WTC11 (cell line): ENCODE measurements around the gene EGF. TPM values are rescaled to one million over a fixed set of nuclear protein-coding genes. Genes with fewer than 3 reads are reported as not detected.

Experiments
- ATAC-seq: fragments of 200-7000 bp; cut with Tn5 transposase; 2 replicates; pipeline ENCODE4 v1.10.0; 2021; ENCODE audit warnings: mild to moderate bottlenecking, moderate library complexity
- CTCF ChIA-PET: fragments of 300-600 bp; sonication (Branson Sonifier 250); formaldehyde crosslinking; loops from one replicate; lab custom pipeline; 2021; ENCODE audit warnings: antibody characterized with exemption; lab: Charles Lee
- POLR2A ChIA-PET: fragments of 350-600 bp; sonication (Branson Sonifier 250); formaldehyde crosslinking; loops from one replicate; lab custom pipeline; 2021; ENCODE audit warnings: antibody characterized with exemption; lab: Charles Lee
- DNase-seq: peaks from one replicate; pipeline ENCODE4 v3.0.0; 2021; ENCODE audit warnings: low spot score
- H3K27ac Mint-ChIP-seq: 2 replicates; pipeline ENCODE4 v1.8.0; 2021; ENCODE audit warnings: mixed read lengths
- H3K27me3 Mint-ChIP-seq: 2 replicates; pipeline ENCODE4 v1.8.0; 2021; ENCODE audit warnings: low read depth, mild to moderate bottlenecking, moderate library complexity, mixed read lengths
- H3K36me3 Mint-ChIP-seq: 2 replicates; pipeline ENCODE4 v1.8.0; 2021; ENCODE audit warnings: mixed read lengths
- H3K4me1 Mint-ChIP-seq: 2 replicates; pipeline ENCODE4 v1.8.0; 2022; ENCODE audit warnings: mixed read lengths
- H3K4me3 Mint-ChIP-seq: 2 replicates; pipeline ENCODE4 v1.8.0; 2021; ENCODE audit warnings: mild to moderate bottlenecking, moderate library complexity, mixed read lengths
- H3K9me3 Mint-ChIP-seq: 2 replicates; pipeline ENCODE4 v1.8.0; 2021; ENCODE audit warnings: mixed read lengths
- ATF6 ChIP-seq: sonication (generic); formaldehyde crosslinking; IDR thresholded peaks from 2 replicates; pipeline ENCODE4 v1.8.1; 2023; ENCODE audit warnings: mild to moderate bottlenecking, missing genetic modification reagents
- E2F1 ChIP-seq: sonication (generic); formaldehyde crosslinking; IDR thresholded peaks from 2 replicates; pipeline ENCODE4 v1.8.0; 2022; ENCODE audit warnings: mild to moderate bottlenecking, missing genetic modification reagents
- E2F4 ChIP-seq: sonication (generic); formaldehyde crosslinking; IDR thresholded peaks from 2 replicates; pipeline ENCODE4 v1.8.1; 2022; ENCODE audit warnings: low read depth, mild to moderate bottlenecking, moderate library complexity, missing genetic modification reagents, borderline replicate concordance
- ESRRA ChIP-seq: sonication (generic); formaldehyde crosslinking; IDR thresholded peaks from 2 replicates; pipeline ENCODE4 v1.8.1; 2022; ENCODE audit warnings: mild to moderate bottlenecking, missing genetic modification reagents, borderline replicate concordance
- HMGA2 ChIP-seq: fragments of 250-450 bp; sonication (Bioruptor Pico); IDR thresholded peaks from 2 replicates; pipeline ENCODE4 v1.4.0; 2021; ENCODE audit warnings: mild to moderate bottlenecking, moderate library complexity
- JUN ChIP-seq: sonication (generic); formaldehyde crosslinking; IDR thresholded peaks from 2 replicates; pipeline ENCODE4 v1.8.0; 2023; ENCODE audit warnings: mild to moderate bottlenecking, missing genetic modification reagents
- MAX ChIP-seq: sonication (generic); formaldehyde crosslinking; IDR thresholded peaks from 2 replicates; pipeline ENCODE4 v1.8.0; 2022; ENCODE audit warnings: mild to moderate bottlenecking, missing genetic modification reagents
- SMAD3 ChIP-seq: sonication (generic); formaldehyde crosslinking; IDR thresholded peaks from 2 replicates; pipeline ENCODE4 v1.8.0; 2022; ENCODE audit warnings: missing genetic modification reagents, mild to moderate bottlenecking, borderline replicate concordance
- SMAD4 ChIP-seq: sonication (generic); formaldehyde crosslinking; IDR thresholded peaks from 2 replicates; pipeline ENCODE4 v1.8.0; 2022; ENCODE audit warnings: mild to moderate bottlenecking, missing genetic modification reagents
- ZNF396 ChIP-seq: fragments of 250-450 bp; sonication (Bioruptor Pico); IDR thresholded peaks from 2 replicates; pipeline ENCODE4 v1.8.0; 2021; ENCODE audit warnings: mild to moderate bottlenecking, moderate library complexity, borderline replicate concordance
- total RNA-seq: library from RNA; stranded (reverse); gene quantifications from 3 replicates; pipeline ENCODE4 v1.2.3, GENCODE V29; 2021
- TF ChIP-seq, protein P1 (sequence below): sonication (generic); formaldehyde crosslinking; IDR thresholded peaks from 2 replicates; pipeline ENCODE4 v1.8.0; 2022; ENCODE audit warnings: mild to moderate bottlenecking, missing genetic modification reagents
- TF ChIP-seq, protein P2 (sequence below): sonication (generic); formaldehyde crosslinking; IDR thresholded peaks from 2 replicates; pipeline ENCODE4 v1.8.0; 2023; ENCODE audit warnings: mild to moderate bottlenecking, missing genetic modification reagents
- TF ChIP-seq, protein P3 (sequence below): sonication (generic); formaldehyde crosslinking; IDR thresholded peaks from 2 replicates; pipeline ENCODE4 v1.8.1; 2022; ENCODE audit warnings: mild to moderate bottlenecking, missing genetic modification reagents, moderate library complexity, borderline replicate concordance

EGF gene
- total RNA-seq, 1 experiment from 2014 or later: 2.5 TPM

GRCh38 chr4:109989618-109990017 lies 76.9 kb downstream of the EGF start:
- no peaks in the 10 kb centered on the region for H3K27me3 Mint-ChIP-seq

More at GRCh38 chr4:109989618-109990017, 76.9 kb downstream of the EGF start:
- POLR2A ChIA-PET: no interaction called here
- H3K9me3 Mint-ChIP-seq: no peaks in the 10 kb centered on the region
- H3K27ac Mint-ChIP-seq: no peak overlapping the region
- TF ChIP-seq, protein P1, sequence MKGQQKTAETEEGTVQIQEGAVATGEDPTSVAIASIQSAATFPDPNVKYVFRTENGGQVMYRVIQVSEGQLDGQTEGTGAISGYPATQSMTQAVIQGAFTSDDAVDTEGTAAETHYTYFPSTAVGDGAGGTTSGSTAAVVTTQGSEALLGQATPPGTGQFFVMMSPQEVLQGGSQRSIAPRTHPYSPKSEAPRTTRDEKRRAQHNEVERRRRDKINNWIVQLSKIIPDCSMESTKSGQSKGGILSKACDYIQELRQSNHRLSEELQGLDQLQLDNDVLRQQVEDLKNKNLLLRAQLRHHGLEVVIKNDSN: no peak
- TF ChIP-seq ZNF396: no peak
- TF ChIP-seq HMGA2: no peak
- TF ChIP-seq ESRRA (CRISPR knock-in tag): no peak
- no peak for TF ChIP-seq SMAD3 (CRISPR knock-in tag)
- TF ChIP-seq, protein P2, sequence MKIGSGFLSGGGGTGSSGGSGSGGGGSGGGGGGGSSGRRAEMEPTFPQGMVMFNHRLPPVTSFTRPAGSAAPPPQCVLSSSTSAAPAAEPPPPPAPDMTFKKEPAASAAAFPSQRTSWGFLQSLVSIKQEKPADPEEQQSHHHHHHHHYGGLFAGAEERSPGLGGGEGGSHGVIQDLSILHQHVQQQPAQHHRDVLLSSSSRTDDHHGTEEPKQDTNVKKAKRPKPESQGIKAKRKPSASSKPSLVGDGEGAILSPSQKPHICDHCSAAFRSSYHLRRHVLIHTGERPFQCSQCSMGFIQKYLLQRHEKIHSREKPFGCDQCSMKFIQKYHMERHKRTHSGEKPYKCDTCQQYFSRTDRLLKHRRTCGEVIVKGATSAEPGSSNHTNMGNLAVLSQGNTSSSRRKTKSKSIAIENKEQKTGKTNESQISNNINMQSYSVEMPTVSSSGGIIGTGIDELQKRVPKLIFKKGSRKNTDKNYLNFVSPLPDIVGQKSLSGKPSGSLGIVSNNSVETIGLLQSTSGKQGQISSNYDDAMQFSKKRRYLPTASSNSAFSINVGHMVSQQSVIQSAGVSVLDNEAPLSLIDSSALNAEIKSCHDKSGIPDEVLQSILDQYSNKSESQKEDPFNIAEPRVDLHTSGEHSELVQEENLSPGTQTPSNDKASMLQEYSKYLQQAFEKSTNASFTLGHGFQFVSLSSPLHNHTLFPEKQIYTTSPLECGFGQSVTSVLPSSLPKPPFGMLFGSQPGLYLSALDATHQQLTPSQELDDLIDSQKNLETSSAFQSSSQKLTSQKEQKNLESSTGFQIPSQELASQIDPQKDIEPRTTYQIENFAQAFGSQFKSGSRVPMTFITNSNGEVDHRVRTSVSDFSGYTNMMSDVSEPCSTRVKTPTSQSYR: no peak
- TF ChIP-seq MAX: no peak
- no peak for TF ChIP-seq JUN (CRISPR knock-in tag)
- TF ChIP-seq ATF6 (CRISPR knock-in tag): no peak
- no peak for TF ChIP-seq E2F4 (CRISPR knock-in tag)
- TF ChIP-seq SMAD4: no peak
- TF ChIP-seq E2F1 (CRISPR knock-in tag): no peak
- TF ChIP-seq, protein P3, sequence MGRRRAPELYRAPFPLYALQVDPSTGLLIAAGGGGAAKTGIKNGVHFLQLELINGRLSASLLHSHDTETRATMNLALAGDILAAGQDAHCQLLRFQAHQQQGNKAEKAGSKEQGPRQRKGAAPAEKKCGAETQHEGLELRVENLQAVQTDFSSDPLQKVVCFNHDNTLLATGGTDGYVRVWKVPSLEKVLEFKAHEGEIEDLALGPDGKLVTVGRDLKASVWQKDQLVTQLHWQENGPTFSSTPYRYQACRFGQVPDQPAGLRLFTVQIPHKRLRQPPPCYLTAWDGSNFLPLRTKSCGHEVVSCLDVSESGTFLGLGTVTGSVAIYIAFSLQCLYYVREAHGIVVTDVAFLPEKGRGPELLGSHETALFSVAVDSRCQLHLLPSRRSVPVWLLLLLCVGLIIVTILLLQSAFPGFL (CRISPR knock-in tag): no peak
- TF ChIP-seq, all 79 proteins: peak for 0
- Mint-ChIP-seq H3K36me3 (no peaks in the 10 kb centered on the region), H3K4me1 (no peaks in the 10 kb centered on the region), H3K4me3 (no peak overlapping the region)
- DNase-seq (no peak), ATAC-seq (no peak)
- CTCF ChIA-PET: interaction anchor here (1.3 kb wide), 1 partner anchor 12 kb away, joined by 3 read pairs; no protein-coding TSS in a partner anchor
